ENCODE measurements around the gene PATE2.

DNA sequence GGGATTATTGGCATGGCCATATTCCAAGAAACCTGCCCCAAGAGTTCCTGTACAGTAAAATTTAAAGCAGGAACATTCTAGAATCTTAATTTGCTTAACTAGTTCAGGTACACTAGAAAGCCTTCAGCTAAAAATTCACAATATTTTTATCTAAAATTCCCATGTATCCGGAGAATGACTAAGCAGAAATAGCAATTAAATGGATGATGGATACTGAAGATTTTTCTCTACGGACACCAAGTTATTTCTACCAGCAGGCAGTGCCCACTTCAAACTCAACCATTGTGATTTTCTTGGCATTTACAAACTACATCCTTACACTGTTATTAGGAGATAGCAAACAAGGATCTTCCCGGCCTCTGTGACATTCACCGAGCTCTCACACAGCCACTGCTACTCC lies 12.2 kb upstream of the PATE2 start:
- TF ChIP-seq POLR2A (IDR thresholded peaks at IDR 0.05; ENCODE audit: low read depth, low read length) = no peak
- no peak for TF ChIP-seq POLR2AphosphoS5 (IDR thresholded peaks at IDR 0.05; ENCODE audit: low read depth, low read length)

All from GM12892 (cell line).